ENCODE results near the gene NAPB. TPM values are rescaled to one million over a fixed set of nuclear protein-coding genes. Genes with fewer than 3 reads are reported as not detected.

The NAPB gene
- polyA plus RNA-seq, 3 donors from 2014 or later: 6.1 to 11.2 (median 7.0) TPM

DNA sequence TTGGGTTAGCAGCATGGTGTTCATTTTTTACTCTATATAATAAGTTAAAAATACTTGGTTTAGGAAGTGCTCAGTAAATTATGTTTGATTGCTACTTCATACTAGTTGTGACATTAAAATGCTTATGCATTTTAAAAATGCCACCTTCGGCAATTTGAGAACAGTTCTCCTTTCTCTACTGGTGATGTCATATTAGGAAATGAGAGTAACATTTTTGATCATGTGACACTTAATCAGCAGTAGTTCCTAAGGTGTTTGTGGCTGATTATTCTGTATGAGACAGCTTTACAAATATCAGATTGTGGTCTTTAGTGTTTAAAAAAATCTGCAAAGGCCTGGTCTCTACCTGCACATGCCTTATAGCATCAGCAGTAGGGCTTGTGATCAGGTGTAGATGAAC is 54.9 kb downstream of the NAPB start:
- DNase-seq: peak in 1 of 3 donors; percentile 41
- peaks cover 0 to 2% (median 0%) of the 10 kb centered on the region in 6 donors for H3K9me3 Mint-ChIP-seq
- H3K4me3 Mint-ChIP-seq: peak overlapping the region in 2 of 5 donors; percentile 6 to 59
- H3K27me3 Mint-ChIP-seq (ENCODE audit: low read depth in 3 of 3): peaks cover 18 to 21% (median 20%) of the 10 kb centered on the region in 3 donors
- peaks cover 19 to 32% (median 19%) of the 10 kb centered on the region in 3 donors for H3K36me3 Mint-ChIP-seq
- peaks cover 38 to 55% of the 10 kb centered on the region in 2 donors for H3K4me1 Mint-ChIP-seq
- H3K27ac Mint-ChIP-seq: peak overlapping the region; percentile 76 to 89 (median 80)

DNA sequence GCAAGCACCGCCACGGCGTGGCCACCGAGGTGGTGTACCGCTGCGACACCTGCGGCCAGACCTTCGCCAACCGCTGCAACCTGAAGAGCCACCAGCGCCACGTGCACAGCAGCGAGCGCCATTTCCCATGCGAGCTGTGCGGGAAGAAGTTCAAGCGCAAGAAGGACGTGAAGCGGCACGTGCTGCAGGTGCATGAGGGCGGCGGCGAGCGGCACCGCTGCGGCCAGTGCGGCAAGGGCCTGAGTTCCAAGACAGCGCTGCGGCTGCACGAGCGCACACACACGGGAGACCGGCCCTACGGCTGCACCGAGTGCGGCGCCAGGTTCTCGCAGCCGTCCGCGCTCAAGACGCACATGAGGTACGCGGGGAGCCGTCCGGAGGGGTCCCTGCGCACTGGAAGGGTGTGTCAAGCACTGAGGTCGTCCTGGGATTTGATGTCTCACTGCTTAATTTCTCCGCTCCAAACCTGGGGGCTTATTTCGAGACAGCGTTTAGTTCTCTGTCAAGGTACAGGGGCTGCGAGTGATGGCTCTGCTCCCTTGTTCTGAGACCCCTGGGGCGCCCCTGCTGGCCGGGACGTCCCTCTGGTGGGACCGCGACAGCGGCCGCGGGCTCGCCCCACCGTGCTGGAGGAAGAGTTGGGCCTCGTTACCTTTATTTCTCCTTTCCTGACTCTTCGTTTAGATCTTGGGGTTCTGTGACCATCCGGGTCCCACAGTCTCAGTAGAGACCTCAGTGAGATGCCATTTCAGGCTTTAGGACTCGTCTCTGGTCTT is 55.7 kb downstream of the NAPB start:
- Mint-ChIP-seq H3K4me1 (peaks cover 43 to 63% of the 10 kb centered on the region in 2 donors), H3K4me3 (peak overlapping the region in 3 of 5 donors; percentile 16 to 59 (median 34)), H3K36me3 (peaks cover 14 to 28% (median 15%) of the 10 kb centered on the region in 3 donors), H3K27me3 (ENCODE audit: low read depth in 3 of 3) (peaks cover 18 to 28% (median 27%) of the 10 kb centered on the region in 3 donors), H3K9me3 (peaks cover 0 to 2% (median 0%) of the 10 kb centered on the region in 6 donors), H3K27ac (peak overlapping the region; percentile 29 to 100 (median 94))
- DNase-seq: no peak

DNA sequence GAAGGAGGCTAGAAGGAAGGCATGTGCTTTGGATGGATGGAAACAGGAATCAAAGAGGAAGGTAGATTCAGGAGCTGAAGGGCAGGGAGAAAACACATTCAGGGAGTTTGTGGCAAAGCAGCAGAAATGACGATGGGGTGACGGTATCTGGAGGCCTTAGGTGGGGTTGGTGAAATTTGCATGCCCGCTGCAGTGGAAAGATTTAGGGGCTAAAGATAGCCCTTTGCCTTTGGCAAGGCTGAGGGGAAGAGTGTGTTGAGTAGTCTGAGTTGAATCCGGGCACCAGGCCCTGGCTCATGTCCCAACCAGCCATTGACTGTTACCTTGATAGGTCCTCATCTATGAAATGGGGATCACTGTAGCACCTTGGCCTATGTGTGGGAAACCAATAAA is 58.0 kb downstream of the NAPB start:
- Mint-ChIP-seq H3K36me3 (peaks cover 10 to 14% (median 12%) of the 10 kb centered on the region in 3 donors), H3K27ac (peak overlapping the region; percentile 97 to 100 (median 100)), H3K4me3 (peak overlapping the region; percentile 97 to 98 (median 98)), H3K4me1 (peaks cover 52 to 70% of the 10 kb centered on the region in 2 donors), H3K9me3 (peaks cover 0 to 2% (median 0%) of the 10 kb centered on the region in 6 donors), H3K27me3 (ENCODE audit: low read depth in 3 of 3) (peaks cover 18 to 28% (median 27%) of the 10 kb centered on the region in 3 donors)
- no peak for DNase-seq

DNA sequence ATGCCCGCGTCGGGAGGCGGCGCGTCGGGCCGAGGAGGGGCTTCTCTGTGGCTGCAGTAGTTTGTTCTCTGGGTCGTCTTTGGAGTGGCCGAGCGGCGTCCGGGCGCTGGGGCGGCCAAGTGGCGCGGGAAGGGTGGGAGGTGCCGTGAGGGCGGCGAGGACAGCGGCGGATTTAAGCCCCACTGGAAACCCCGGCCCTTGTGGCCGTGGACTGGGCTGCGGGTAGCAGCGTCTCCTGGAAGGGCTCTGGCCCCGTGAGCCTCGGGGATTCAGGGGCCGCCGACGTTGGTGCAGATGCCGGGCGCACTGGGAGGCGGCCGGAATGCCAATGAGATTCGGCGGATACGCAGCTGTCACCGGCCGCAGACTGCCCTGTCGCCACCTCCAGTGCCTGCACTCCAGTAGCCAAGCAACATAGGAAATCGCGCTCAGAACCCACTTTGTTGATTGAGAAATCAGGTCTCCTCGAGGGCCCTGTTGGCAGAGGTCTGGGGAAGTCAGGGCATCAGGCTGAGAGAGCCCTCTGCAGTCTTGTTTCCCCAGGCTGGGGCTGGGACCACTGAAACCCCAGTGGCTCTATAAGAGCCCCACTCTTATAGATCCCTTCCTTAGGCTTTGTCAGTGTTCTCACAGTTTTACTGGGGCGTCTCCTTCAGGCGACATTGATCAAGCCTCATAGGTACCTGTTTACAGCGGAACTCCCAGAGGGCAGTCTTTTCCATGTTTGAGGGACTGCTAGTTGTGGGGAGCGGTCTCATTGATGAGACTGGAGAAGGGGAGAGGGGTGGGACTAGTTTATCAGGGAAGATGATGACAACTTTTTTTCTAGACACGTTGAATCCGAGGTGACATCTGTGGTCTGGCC is 58.7 kb downstream of the NAPB start:
- Mint-ChIP-seq H3K27me3 (ENCODE audit: low read depth in 3 of 3) (peaks cover 22 to 33% (median 32%) of the 10 kb centered on the region in 3 donors), H3K27ac (peak overlapping the region; percentile 97 to 100 (median 100)), H3K36me3 (peaks cover 10 to 14% (median 12%) of the 10 kb centered on the region in 3 donors), H3K4me1 (peaks cover 56 to 70% of the 10 kb centered on the region in 2 donors), H3K9me3 (peaks cover 0 to 2% (median 0%) of the 10 kb centered on the region in 6 donors), H3K4me3 (peak overlapping the region; percentile 97 to 98 (median 98))
- peak; percentile 79 to 81 (median 80) for DNase-seq

DNA sequence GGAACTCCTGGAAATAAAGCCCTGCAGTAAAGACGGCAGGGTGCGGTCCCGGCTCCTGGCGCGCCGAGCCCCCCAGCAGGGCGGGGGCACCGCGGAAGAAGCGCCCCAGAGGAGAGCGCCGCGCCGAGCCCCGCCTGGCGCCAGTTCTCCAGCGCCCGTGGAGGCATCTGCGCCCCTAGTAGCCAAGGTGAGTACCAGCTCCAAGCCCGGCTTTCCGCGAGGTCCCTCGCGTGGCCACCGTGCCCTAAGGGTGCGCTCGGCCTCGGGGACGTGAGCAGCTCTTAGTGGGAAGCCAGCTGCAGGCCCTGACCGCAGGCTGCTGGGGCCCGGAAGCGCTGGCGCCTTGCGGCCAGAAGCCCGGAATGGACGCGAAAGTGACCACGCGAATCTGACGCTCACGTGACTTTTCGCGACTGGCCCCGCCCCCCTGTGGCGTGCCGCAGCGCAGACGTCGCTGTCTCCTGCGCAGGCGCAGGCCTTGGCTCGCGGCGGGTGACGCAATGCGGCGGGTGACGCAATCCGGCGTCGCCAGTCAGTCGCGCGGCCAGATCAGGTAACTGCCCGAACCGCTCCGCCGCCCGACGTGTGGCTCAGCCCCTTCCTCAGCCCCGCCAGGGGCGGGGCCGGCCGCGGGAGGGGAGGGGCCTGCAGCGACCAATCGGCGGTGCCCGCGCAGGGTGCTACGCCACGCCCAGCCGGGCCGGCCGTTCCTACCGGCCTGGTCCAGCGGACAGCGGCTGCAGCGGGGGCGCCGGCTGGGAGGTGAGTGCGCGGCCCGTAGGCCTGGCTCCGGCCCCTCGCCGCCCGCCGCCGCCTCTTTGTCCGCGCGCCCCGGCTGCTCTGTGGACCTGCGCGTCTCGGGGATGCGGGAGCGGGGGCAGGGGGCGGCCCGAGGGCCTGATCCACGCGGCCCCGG is 59.6 kb downstream of the NAPB start, which contains the start of gene GZF1:
Gene GZF1, plus strand, starts transcription at position 707 of the 916 bp plus-strand sequence. CDS start 2,202 bp downstream, outside the sequence.
- H3K4me1 Mint-ChIP-seq: peaks cover 55 to 71% of the 10 kb centered on the region in 2 donors
- peaks cover 0 to 2% (median 0%) of the 10 kb centered on the region in 6 donors for H3K9me3 Mint-ChIP-seq
- H3K36me3 Mint-ChIP-seq: peaks cover 10 to 14% (median 12%) of the 10 kb centered on the region in 3 donors

DNA sequence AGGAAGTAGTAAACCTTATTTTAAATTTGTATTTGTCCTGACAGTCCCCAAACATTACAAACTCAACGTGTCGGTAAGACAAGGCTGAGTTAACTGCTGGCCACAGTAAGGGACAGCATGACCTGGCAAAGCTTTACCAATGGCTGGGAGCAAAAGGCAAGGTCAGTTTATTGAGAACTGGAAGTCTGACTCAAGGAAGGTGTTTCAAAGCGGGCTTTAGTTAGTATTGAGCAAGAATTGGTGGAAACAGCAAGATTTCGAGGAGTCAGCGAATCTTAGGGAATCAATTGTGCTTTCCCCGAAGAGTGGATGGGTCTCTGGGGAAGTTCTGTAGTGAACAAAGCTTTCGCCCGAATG is 60.2 kb downstream of the NAPB start:
- Mint-ChIP-seq H3K27ac (peak overlapping the region; percentile 93 to 99 (median 98)), H3K36me3 (peaks cover 9 to 13% (median 11%) of the 10 kb centered on the region in 3 donors), H3K4me1 (peaks cover 49 to 65% of the 10 kb centered on the region in 2 donors), H3K9me3 (peaks cover 0 to 2% (median 0%) of the 10 kb centered on the region in 6 donors), H3K4me3 (peak overlapping the region; percentile 83 to 86 (median 85)), H3K27me3 (ENCODE audit: low read depth in 3 of 3) (peaks cover 25 to 36% (median 33%) of the 10 kb centered on the region in 3 donors)
- DNase-seq: no peak

More for the DNA sequence above, 59.6 kb downstream of the NAPB start, which contains the start of gene GZF1:
- H3K27ac Mint-ChIP-seq: peak within 1 kb of the TSS; percentile 97 to 100 (median 100)
- DNase-seq: peak; percentile 99 to 100 (median 100)
- H3K27me3 Mint-ChIP-seq (ENCODE audit: low read depth in 3 of 3): peaks cover 26 to 34% (median 33%) of the 10 kb centered on the region in 3 donors
- H3K4me3 Mint-ChIP-seq: peak within 1 kb of the TSS; percentile 97 to 98 (median 98)

DNA sequence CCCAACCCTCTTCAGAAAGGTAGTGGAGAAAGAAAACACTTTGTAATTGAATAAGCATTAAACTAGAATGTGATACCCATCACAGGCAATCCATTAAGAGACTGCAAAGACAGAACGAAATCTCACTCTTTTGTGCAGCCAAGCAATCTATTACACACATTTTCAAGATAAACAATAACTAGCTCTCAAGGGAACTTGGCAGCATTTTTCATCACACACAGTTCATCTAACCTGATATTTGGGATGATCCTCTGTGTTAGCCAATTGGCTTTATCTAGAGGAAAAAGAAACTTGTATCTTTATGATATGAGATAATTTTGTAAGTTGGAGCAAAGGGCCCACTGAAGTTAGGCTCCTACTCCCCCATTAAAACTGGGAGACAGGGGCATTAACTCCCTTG is 60.8 kb downstream of the NAPB start:
- peaks cover 6 to 10% (median 8%) of the 10 kb centered on the region in 3 donors for H3K36me3 Mint-ChIP-seq
- peaks cover 23 to 36% (median 33%) of the 10 kb centered on the region in 3 donors for H3K27me3 Mint-ChIP-seq (ENCODE audit: low read depth in 3 of 3)
- peaks cover 46 to 61% of the 10 kb centered on the region in 2 donors for H3K4me1 Mint-ChIP-seq
- peaks cover 0 to 2% (median 0%) of the 10 kb centered on the region in 6 donors for H3K9me3 Mint-ChIP-seq
- peak overlapping the region; percentile 93 to 99 (median 98) for H3K27ac Mint-ChIP-seq
- DNase-seq: no peak
- peak overlapping the region; percentile 83 to 86 (median 85) for H3K4me3 Mint-ChIP-seq

DNA sequence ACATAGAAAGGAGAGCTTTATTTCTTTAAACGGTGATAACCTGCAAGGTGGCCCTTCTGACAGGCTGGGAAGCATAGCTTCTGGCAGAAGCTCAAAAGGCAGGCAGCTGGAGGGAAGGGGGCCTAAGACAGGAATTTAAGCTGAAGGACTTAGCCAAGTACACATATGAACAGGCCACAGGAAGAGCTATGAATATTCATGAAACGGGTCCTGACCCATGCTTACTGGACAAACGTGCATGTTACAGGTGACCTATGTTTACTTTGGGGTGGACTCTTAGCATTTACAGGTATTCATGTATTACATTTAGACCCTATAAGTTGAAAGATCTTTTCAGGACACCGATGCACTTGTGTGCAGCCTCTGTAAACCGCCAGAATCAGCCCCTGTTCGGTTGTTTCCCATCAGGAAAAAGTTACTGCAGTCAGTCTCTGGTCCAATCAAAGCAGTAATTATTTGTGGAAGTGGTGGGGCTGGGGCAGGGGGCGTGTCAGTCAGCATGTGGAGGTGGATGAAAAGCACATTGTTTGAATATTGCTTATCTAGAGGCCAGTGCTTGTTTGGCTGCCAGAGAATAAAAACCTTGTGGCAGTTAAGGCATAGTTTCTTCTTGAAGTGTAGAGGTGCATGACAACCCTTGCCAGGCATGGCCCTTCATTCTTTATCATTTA is 62.2 kb downstream of the NAPB start:
- Mint-ChIP-seq H3K4me3 (peak overlapping the region in 4 of 5 donors; percentile 36 to 96 (median 95)), H3K27me3 (ENCODE audit: low read depth in 3 of 3) (peaks cover 21 to 33% (median 29%) of the 10 kb centered on the region in 3 donors), H3K36me3 (peaks cover 0 to 4% (median 3%) of the 10 kb centered on the region in 3 donors), H3K27ac (peak overlapping the region; percentile 96 to 99 (median 98)), H3K4me1 (peaks cover 34 to 48% of the 10 kb centered on the region in 2 donors), H3K9me3 (peaks cover 0 to 2% (median 0%) of the 10 kb centered on the region in 6 donors)
- DNase-seq: no peak

DNA sequence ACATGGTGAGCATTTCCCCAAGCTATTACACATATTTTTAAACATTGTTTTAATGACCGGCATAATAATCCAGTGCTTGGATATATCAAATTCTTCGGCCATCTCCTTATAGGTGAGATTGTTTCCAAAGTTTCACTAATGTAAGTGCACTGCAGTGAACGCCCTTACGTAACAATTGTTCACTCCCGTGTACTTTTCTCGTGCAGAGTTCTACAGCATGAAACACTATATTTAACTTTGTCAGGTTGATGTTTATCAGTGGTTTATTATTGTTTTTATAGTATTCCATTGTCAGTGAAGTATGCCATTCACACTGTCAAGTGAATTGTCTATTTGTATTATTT is 62.8 kb downstream of the NAPB start:
- Mint-ChIP-seq H3K27ac (peak overlapping the region; percentile 96 to 99 (median 98)), H3K27me3 (ENCODE audit: low read depth in 3 of 3) (peaks cover 21 to 33% (median 29%) of the 10 kb centered on the region in 3 donors), H3K36me3 (peaks cover 0 to 4% (median 3%) of the 10 kb centered on the region in 3 donors), H3K4me3 (peak overlapping the region; percentile 94 to 96 (median 95)), H3K9me3 (peaks cover 0 to 2% (median 0%) of the 10 kb centered on the region in 6 donors), H3K4me1 (peaks cover 32 to 43% of the 10 kb centered on the region in 2 donors)
- DNase-seq: no peak

DNA sequence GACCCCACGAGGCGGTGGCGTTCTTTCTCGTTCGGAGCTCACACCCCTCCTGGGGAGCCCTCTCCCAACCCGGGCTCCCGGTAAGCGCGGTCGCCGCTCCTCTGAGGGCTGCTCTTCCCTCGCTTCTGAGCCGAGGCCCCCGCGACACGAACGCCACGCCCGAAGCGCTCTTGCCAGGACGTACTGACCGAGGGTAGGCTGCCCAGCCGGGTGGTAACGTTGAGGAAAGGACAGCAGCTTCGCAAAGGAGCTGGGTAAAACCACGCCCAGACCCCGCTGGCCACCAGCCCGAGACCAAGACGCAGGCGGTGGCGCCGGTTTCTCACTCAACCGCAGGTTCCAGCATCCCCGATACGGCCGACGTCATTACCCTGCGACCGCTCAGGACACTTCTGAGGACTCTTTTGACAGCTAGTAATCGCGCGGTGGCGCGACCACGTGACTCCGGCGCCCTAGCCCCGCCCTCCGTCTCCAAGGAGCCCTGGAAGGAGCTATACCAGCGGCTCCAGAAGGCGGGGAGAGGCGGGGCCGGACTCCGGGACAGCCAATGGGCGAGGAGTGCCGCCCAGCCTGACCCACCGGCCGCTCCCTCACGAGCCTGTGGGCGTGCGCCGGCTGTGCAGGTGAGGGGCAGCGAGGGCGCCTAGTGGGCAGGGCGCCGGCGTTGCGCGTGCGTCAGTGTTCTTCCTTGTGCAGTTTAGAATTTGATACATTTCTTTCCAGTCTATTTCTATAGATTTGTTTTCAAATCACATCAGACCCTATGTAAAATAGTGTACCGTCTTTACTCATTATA is 63.3 kb downstream of the NAPB start:
- Mint-ChIP-seq H3K9me3 (peaks cover 0 to 2% (median 0%) of the 10 kb centered on the region in 6 donors), H3K4me1 (peaks cover 27 to 39% of the 10 kb centered on the region in 2 donors), H3K36me3 (peaks cover 0 to 4% (median 3%) of the 10 kb centered on the region in 3 donors), H3K4me3 (peak overlapping the region; percentile 94 to 96 (median 95)), H3K27me3 (ENCODE audit: low read depth in 3 of 3) (peaks cover 20 to 29% (median 26%) of the 10 kb centered on the region in 3 donors), H3K27ac (peak overlapping the region; percentile 96 to 99 (median 98))
- DNase-seq: peak; percentile 100

DNA sequence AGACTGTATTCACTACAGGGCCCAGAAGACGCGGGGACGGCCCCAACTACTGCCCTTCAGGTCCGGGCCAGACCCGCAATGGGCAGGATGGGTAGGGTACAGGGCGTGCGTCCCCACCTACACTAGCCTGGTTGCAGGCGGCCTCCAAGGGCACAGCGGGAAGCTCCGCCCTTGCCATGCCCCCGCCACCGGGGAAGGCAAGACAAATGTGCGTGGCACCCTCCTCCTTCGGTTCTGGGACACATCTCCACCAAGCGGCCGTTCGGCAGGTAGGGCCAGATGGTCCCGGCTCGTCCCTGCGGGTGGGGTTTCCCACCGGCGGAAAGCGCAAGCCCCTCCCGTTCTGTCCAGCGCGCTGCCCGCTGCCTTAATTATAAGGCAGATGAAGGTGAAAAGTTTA is 65.1 kb downstream of the NAPB start:
- H3K27me3 Mint-ChIP-seq (ENCODE audit: low read depth in 3 of 3): peaks cover 9 to 16% (median 13%) of the 10 kb centered on the region in 3 donors
- peaks cover 32 to 43% of the 10 kb centered on the region in 2 donors for H3K4me1 Mint-ChIP-seq
- H3K36me3 Mint-ChIP-seq: peaks cover 0 to 4% (median 3%) of the 10 kb centered on the region in 3 donors
- no peak overlapping the region for H3K4me3 Mint-ChIP-seq
- peak overlapping the region in 5 of 6 donors; percentile 34 to 98 (median 82) for H3K27ac Mint-ChIP-seq
- no peak for DNase-seq
- no peaks in the 10 kb centered on the region for H3K9me3 Mint-ChIP-seq

All from immature natural killer cell (primary cell).